OCI-LY1 (cell line): ENCODE data around the gene LRP1-AS.
"Not testable (repeated sequence)": the region's sequence is repeated elsewhere in the genome, so short reads cannot be mapped to it uniquely, and the experiment has no call there.

Experiments used
- H2AFZ ChIP-seq: fragments of 200-600 bp; sonication (generic), shearing (Covaris generic); 2 replicates; pipeline ENCODE4 v1.6.0; 2014; ENCODE audit warnings: antibody characterized with exemption, mild to moderate bottlenecking, low read length
- H3F3A ChIP-seq: fragments of 200-600 bp; sonication (generic), shearing (Covaris generic); 2 replicates; pipeline ENCODE4 v1.6.0; 2014; ENCODE audit warnings: mild to moderate bottlenecking, antibody characterized with exemption, low read length, moderate library complexity; ENCODE audit not compliant: insufficient read depth
- H3K27ac ChIP-seq: fragments of 200-600 bp; sonication (generic); 2 replicates; pipeline ENCODE4 v1.5.1; 2014; ENCODE audit warnings: low read length, mixed run types, mild to moderate bottlenecking, low read depth; ENCODE audit not compliant: poor library complexity, severe bottlenecking
- H3K27me3 ChIP-seq: fragments of 200-600 bp; sonication (generic); 2 replicates; pipeline ENCODE4 v1.6.0; 2014; ENCODE audit warnings: antibody characterized with exemption, mild to moderate bottlenecking, low read length, moderate library complexity; ENCODE audit not compliant: insufficient read depth
- H3K36me3 ChIP-seq: fragments of 200-600 bp; sonication (generic); 2 replicates; pipeline ENCODE4 v1.6.1; 2014; ENCODE audit warnings: mild to moderate bottlenecking, antibody characterized with exemption, low read length, moderate library complexity, mixed read lengths; ENCODE audit not compliant: insufficient read depth
- H3K4me1 ChIP-seq: fragments of 200-600 bp; sonication (generic); 2 replicates; pipeline ENCODE4 v1.5.1; 2014; ENCODE audit warnings: mild to moderate bottlenecking, low read length, moderate library complexity; ENCODE audit not compliant: insufficient read depth, severe bottlenecking
- H3K4me2 ChIP-seq: fragments of 200-600 bp; sonication (generic), shearing (Covaris generic); 2 replicates; pipeline ENCODE4 v1.6.1; 2014; ENCODE audit warnings: low read length
- H3K4me3 ChIP-seq: fragments of 200-600 bp; sonication (generic); 2 replicates; pipeline ENCODE4 v1.5.1; 2014; ENCODE audit warnings: low read length, low read depth, mild to moderate bottlenecking, mixed read lengths; ENCODE audit not compliant: poor library complexity, severe bottlenecking
- H3K79me2 ChIP-seq: fragments of 200-600 bp; shearing (Covaris generic); 2 replicates; pipeline ENCODE4 v1.6.1; 2016; ENCODE audit warnings: mixed run types, low read length, mixed read lengths; ENCODE audit not compliant: insufficient read depth
- H3K9ac ChIP-seq: fragments of 200-600 bp; sonication (generic), shearing (Covaris generic); 2 replicates; pipeline ENCODE4 v1.6.1; 2014; ENCODE audit warnings: mild to moderate bottlenecking, low read length, mixed read lengths
- H3K9me2 ChIP-seq: fragments of 200-600 bp; sonication (generic), shearing (Covaris generic); 2 replicates; pipeline ENCODE4 v1.6.1; 2014; ENCODE audit warnings: low read depth, mild to moderate bottlenecking, low read length, mixed read lengths
- H3K9me3 ChIP-seq: fragments of 200-600 bp; shearing (Covaris generic); 2 replicates; pipeline ENCODE4 v1.6.1; 2014; ENCODE audit warnings: low read length, mixed read lengths
- H4K20me1 ChIP-seq: fragments of 200-600 bp; sonication (generic), shearing (Covaris generic); 2 replicates; pipeline ENCODE4 v1.6.0; 2016; ENCODE audit warnings: mild to moderate bottlenecking, low read length; ENCODE audit not compliant: insufficient read depth
- EZH2 ChIP-seq: fragments of 200-600 bp; sonication (generic), shearing (Covaris generic); IDR thresholded peaks from 2 replicates; pipeline ENCODE4 v1.8.0; 2017; ENCODE audit warnings: borderline replicate concordance, mixed run types, mild to moderate bottlenecking, antibody characterized with exemption, low read length, moderate library complexity, mixed read lengths
- TF ChIP-seq, protein P1 (sequence below): fragments of 200-600 bp; sonication (generic), shearing (Covaris generic); IDR thresholded peaks from 2 replicates; pipeline ENCODE4 v1.5.1; 2017; ENCODE audit warnings: mild to moderate bottlenecking, antibody characterized with exemption, low read length, moderate library complexity, mixed read lengths

Gene LRP1-AS

DNA sequence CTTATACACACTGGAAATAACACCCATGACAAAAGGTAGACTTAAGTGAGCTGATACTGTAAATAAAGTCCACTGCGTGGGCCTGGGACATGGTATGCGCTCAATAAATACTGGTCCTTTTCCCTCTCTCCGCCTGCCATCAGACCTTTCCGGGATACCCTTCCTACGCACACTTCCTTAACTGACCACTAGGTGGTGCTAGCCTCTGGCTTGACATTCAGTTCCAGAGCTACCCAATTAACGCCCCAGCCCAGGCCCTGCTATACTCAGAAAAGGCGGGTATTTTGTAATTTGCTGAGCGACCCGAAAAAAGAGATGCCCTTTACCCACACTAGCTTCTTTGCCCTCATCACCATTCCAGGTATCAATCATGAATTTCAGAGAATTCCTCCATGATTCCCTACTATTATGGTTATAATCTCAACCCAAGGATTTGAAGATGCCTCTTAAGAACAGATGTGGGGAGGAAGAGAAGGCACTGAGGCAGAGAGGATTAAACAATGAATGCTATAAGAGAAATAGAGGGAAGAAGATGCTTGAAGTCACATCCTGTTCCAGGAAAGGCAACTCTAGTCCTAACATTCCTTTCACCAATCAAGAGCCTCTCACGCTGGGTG lies 23.1 kb downstream of the LRP1-AS start:
- H3K4me3 ChIP-seq, result no peak overlapping the region
- no peaks in the 10 kb centered on the region for H3K79me2 ChIP-seq
- peaks cover 12% of the 10 kb centered on the region for H3K4me1 ChIP-seq
- peaks cover 3% of the 10 kb centered on the region; the same call in 1 of the 2 replicates for H3K9me3 ChIP-seq
- H3F3A ChIP-seq, result no peaks in the 10 kb centered on the region
- no peaks in the 10 kb centered on the region for H4K20me1 ChIP-seq
- no peak overlapping the region for H3K27ac ChIP-seq
- H3K9ac ChIP-seq, result no peak overlapping the region
- H3K9me2 ChIP-seq, result no peaks in the 10 kb centered on the region
- no peak for TF ChIP-seq EZH2
- TF ChIP-seq, protein P1, sequence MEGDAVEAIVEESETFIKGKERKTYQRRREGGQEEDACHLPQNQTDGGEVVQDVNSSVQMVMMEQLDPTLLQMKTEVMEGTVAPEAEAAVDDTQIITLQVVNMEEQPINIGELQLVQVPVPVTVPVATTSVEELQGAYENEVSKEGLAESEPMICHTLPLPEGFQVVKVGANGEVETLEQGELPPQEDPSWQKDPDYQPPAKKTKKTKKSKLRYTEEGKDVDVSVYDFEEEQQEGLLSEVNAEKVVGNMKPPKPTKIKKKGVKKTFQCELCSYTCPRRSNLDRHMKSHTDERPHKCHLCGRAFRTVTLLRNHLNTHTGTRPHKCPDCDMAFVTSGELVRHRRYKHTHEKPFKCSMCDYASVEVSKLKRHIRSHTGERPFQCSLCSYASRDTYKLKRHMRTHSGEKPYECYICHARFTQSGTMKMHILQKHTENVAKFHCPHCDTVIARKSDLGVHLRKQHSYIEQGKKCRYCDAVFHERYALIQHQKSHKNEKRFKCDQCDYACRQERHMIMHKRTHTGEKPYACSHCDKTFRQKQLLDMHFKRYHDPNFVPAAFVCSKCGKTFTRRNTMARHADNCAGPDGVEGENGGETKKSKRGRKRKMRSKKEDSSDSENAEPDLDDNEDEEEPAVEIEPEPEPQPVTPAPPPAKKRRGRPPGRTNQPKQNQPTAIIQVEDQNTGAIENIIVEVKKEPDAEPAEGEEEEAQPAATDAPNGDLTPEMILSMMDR, result peak; percentile 84
- peaks cover 21% of the 10 kb centered on the region; the same call in 1 of the 2 replicates for H3K27me3 ChIP-seq
- no peak overlapping the region for H2AFZ ChIP-seq
- H3K36me3 ChIP-seq, result peaks cover 6% of the 10 kb centered on the region; the same call in 1 of the 2 replicates
- no peak overlapping the region for H3K4me2 ChIP-seq

DNA sequence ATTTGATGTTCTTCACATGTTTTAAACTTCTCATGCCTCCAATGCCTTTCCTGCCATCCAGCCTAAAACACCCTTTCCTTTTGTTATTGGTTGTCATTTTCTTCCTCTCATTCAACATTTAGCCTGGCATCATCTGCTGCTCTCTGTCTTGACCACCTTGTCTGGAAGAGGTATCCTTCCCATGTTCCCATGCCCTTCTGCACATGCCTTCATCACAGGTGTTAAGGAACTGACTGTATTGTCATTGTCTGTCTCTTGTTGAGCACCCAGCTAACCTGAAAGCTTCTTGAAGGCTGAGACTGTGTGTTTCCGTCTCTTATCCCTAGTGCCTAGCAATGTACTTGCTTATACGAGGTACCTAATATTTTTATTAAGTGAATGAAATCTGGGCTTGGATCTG lies 23.6 kb downstream of the LRP1-AS start:
- no peak overlapping the region for H2AFZ ChIP-seq

DNA sequence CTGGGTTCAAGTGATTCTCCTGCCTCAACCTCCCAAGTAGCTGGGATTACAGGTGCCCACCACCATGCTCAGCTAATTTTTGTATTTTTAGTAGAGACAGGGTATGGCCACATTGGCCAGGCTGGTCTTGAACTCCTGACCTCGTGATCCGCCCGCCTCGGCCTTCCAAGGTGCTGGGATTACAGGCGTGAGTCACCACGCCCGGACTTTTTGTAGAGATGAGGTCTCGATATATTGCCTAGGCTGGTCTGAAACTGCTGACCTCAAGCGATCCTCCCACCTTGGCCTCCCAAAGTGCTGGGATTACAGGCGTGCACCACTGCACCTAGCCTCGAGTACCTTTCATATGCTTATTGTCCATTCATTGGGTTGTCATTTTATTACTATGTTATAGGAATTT lies 26.7 kb downstream of the LRP1-AS start:
- H3K9me2 ChIP-seq, H3K36me3 ChIP-seq, H3K4me2 ChIP-seq, H3K4me1 ChIP-seq, H3K9me3 ChIP-seq, H4K20me1 ChIP-seq, H3K4me3 ChIP-seq, H2AFZ ChIP-seq, H3K9ac ChIP-seq, H3K27ac ChIP-seq, H3F3A ChIP-seq, H3K79me2 ChIP-seq: not testable (repeated sequence)
- peaks cover 14% of the 10 kb centered on the region; the same call in 1 of the 2 replicates for H3K27me3 ChIP-seq

More for the DNA sequence above, 23.6 kb downstream of the LRP1-AS start:
- Histone ChIP-seq H4K20me1 (no peaks in the 10 kb centered on the region), H3K27ac (no peak overlapping the region), H3K79me2 (no peaks in the 10 kb centered on the region), H3K9me3 (peaks cover 3% of the 10 kb centered on the region; the same call in 1 of the 2 replicates), H3K9me2 (no peaks in the 10 kb centered on the region), H3K4me2 (no peak overlapping the region), H3K27me3 (peaks cover 21% of the 10 kb centered on the region; the same call in 1 of the 2 replicates), H3K36me3 (peaks cover 6% of the 10 kb centered on the region; the same call in 1 of the 2 replicates), H3F3A (no peaks in the 10 kb centered on the region), H3K4me1 (peaks cover 12% of the 10 kb centered on the region), H3K4me3 (no peak overlapping the region), H3K9ac (no peak overlapping the region)
- TF ChIP-seq, protein P1, result no peak
- no peak for TF ChIP-seq EZH2
